SK-N-MC (cell line): ENCODE results near the gene FGA.

Experiments used
- FOXP2 ChIP-seq: optimal IDR thresholded peaks from 2 replicates; pipeline ENCODE3; 2011; ENCODE audit warnings: mild to moderate bottlenecking, moderate library complexity; ENCODE audit not compliant: insufficient read depth; ENCODE audit errors: extremely low read length, control extremely low read depth
- POLR2AphosphoS5 ChIP-seq: IDR thresholded peaks from 2 replicates; pipeline ENCODE4 v1.6.1; 2012; ENCODE audit warnings: mild to moderate bottlenecking, low read depth, low read length, borderline replicate concordance

DNA sequence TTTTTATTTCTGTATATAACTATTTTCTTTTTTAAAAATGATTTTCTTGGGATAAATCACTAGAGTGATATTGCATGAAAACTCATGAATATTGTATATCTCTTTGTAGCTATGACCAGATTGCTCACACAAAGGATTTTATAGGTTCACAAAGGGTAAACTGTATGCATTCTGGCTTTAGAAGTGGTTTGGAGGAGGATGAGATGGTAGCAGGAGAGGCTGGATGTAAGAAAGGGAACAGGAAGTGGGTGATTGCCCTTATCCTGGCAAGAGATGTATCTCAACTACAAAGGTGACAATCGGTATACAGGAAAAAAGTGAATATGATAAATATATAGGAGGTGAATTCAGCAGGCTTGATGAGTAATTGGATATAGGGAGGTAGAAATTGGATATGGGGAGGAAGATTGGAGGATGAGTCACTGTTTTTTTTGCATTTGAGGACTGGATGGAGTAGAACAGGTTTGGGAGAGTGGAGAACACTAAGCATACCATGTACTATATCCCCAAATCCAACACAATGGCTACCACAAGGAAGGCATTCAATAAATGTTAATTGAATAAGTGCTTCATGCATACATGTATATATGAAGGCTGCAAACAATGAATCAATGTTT, 12.0 kb upstream of the FGA start:
- TF ChIP-seq FOXP2 (no peak), POLR2AphosphoS5 (no peak)
